Kidney epithelial cell (primary cell): Measurements from ENCODE around the gene ITPR1. TPM values are rescaled to one million over a fixed set of nuclear protein-coding genes. Genes with fewer than 3 reads are reported as not detected.

Experiments used
- DNase-seq: peaks from one replicate; pipeline ENCODE4 v3.0.0-alpha.2; 2010; ENCODE audit warnings: low read depth
- H3K27me3 ChIP-seq: 2 replicates; pipeline ENCODE4 v1.6.0; 2011; ENCODE audit warnings: low read length; ENCODE audit not compliant: control insufficient read depth, insufficient read depth
- H3K36me3 ChIP-seq: 2 replicates; pipeline ENCODE4 v1.5.1; 2011; ENCODE audit warnings: low read length; ENCODE audit not compliant: control insufficient read depth, insufficient read depth
- H3K4me3 ChIP-seq: 2 replicates; pipeline ENCODE4 v1.5.1; 2011; ENCODE audit warnings: low read depth, mild to moderate bottlenecking, control low read depth, low read length
- CTCF ChIP-seq: IDR thresholded peaks from 2 replicates; pipeline ENCODE4 v1.5.1; 2011; ENCODE audit warnings: mild to moderate bottlenecking, moderate library complexity, low read length, control low read depth, inconsistent platforms; ENCODE audit not compliant: insufficient read depth, poor library complexity, severe bottlenecking
- total RNA-seq: library from RNA; depleted of rRNA; stranded (reverse); fragments of >200 nt; gene quantifications from 2 replicates; pipeline ENCODE4 v1.2.3, GENCODE V29; 2015

Gene ITPR1
- total RNA-seq, 1 donor from 2014 or later, result 8.9 TPM

- no peaks in the 10 kb centered on the region for H3K27me3 ChIP-seq
- no peak for DNase-seq
- no peak overlapping the region for H3K4me3 ChIP-seq
- no peaks in the 10 kb centered on the region for H3K36me3 ChIP-seq
- no peak for TF ChIP-seq CTCF
These were observed 250.2 kb downstream of the ITPR1 start for GRCh38 chr3:4743371-4743770.

GRCh38 chr3:4744405-4745234, 251.5 kb downstream of the ITPR1 start:
- no peak for TF ChIP-seq CTCF
- DNase-seq, result no peak
- Histone ChIP-seq H3K27me3 (no peaks in the 10 kb centered on the region), H3K4me3 (no peak overlapping the region), H3K36me3 (no peaks in the 10 kb centered on the region)

- Histone ChIP-seq H3K27me3 (no peaks in the 10 kb centered on the region), H3K36me3 (no peaks in the 10 kb centered on the region), H3K4me3 (no peak overlapping the region)
- no peak for TF ChIP-seq CTCF
- DNase-seq, result no peak
These were observed 252.1 kb downstream of the ITPR1 start for GRCh38 chr3:4745235-4745610.

GRCh38 chr3:4746241-4746958, 253.3 kb downstream of the ITPR1 start:
- DNase-seq, result no peak
- Histone ChIP-seq H3K27me3 (no peaks in the 10 kb centered on the region), H3K4me3 (no peak overlapping the region), H3K36me3 (no peaks in the 10 kb centered on the region)
- no peak for TF ChIP-seq CTCF

- no peaks in the 10 kb centered on the region for H3K36me3 ChIP-seq
- no peaks in the 10 kb centered on the region for H3K27me3 ChIP-seq
- TF ChIP-seq CTCF, result no peak
- DNase-seq, result no peak
- no peak overlapping the region for H3K4me3 ChIP-seq
These were observed 255.0 kb downstream of the ITPR1 start for GRCh38 chr3:4748127-4748526.
